Thoracic aorta (tissue), 2 donors: Measurements from ENCODE around the gene ARHGEF28. TPM values are rescaled to one million over a fixed set of nuclear protein-coding genes. Genes with fewer than 3 reads are reported as not detected.
A peak's percentile ranks its signal among the peaks of the same experiment; 100 is the strongest.

ENCODE experiments used
- ATAC-seq: fragments of 150-250 bp; one replicate; pipeline ENCODE4 v1.8.0; 2017; ENCODE audit warnings: low read depth; ENCODE audit not compliant: insufficient number of reproducible peaks, low FRiP score
- DNase-seq: peaks from one replicate; pipeline ENCODE4 v3.0.0-alpha.2; 2020; ENCODE audit warnings: low spot score
- H3K27ac ChIP-seq, 2 donors: fragments of 200-600 bp; sonication (generic); 1 replicate in 1 of 2; 2 replicates in 1 of 2; pipeline ENCODE4 v1.5.1; 2016; ENCODE audit warnings: mild to moderate bottlenecking in 2 of 2, moderate library complexity in 2 of 2
- H3K27me3 ChIP-seq: fragments of 200-600 bp; sonication (generic); replicated peaks from 2 replicates; pipeline ENCODE4 v1.6.0; 2016; ENCODE audit warnings: mild to moderate bottlenecking; ENCODE audit not compliant: insufficient read depth
- H3K36me3 ChIP-seq: fragments of 200-600 bp; sonication (generic); one replicate; pipeline ENCODE4 v1.5.1; 2016
- H3K4me1 ChIP-seq, 2 donors: fragments of 200-600 bp; sonication (generic); 1 replicate in 1 of 2; 2 replicates in 1 of 2; pipeline versions ENCODE4 v1.5.1 to v1.6.0; 2016; ENCODE audit warnings: low read depth in 2 of 2, mild to moderate bottlenecking in 1 of 2; ENCODE audit not compliant: control insufficient read depth in 1 of 2
- H3K4me3 ChIP-seq: fragments of 200-600 bp; sonication (generic); 2 replicates; pipeline ENCODE4 v1.5.1; 2016; ENCODE audit warnings: mild to moderate bottlenecking
- H3K9me3 ChIP-seq: fragments of 200-600 bp; sonication (generic); 2 replicates; pipeline ENCODE4 v1.5.1; 2016
- CTCF ChIP-seq: fragments of 200-600 bp; sonication (generic); IDR thresholded peaks from one replicate; pipeline ENCODE4 v1.5.1; 2019; ENCODE audit warnings: antibody characterized with exemption
- total RNA-seq, 2 donors: library from RNA; depleted of rRNA; stranded (reverse); fragments of >200 nt; gene quantifications; one replicate each; pipeline versions ENCODE4 v1.1.0 to v1.2.3, GENCODE V29; 2016

Gene ARHGEF28
- total RNA-seq, 2 donors from 2014 or later = 35.5 to 40.8 TPM

- Histone ChIP-seq H3K4me3 (no peak overlapping the region), H3K27ac (peak overlapping the region; percentile 73 to 75), H3K27me3 (no peaks in the 10 kb centered on the region), H3K4me1 (peaks cover 11 to 39% of the 10 kb centered on the region in 2 donors), H3K36me3 (no peaks in the 10 kb centered on the region), H3K9me3 (no peaks in the 10 kb centered on the region)
- ATAC-seq (no peak), DNase-seq (no peak)
- TF ChIP-seq CTCF = no peak
These were observed 28.9 kb downstream of the ARHGEF28 start for GRCh38 chr5:73654819-73655318.

- no peak for TF ChIP-seq CTCF
- Histone ChIP-seq H3K27me3 (no peaks in the 10 kb centered on the region), H3K36me3 (no peaks in the 10 kb centered on the region), H3K4me3 (peak overlapping the region; percentile 42), H3K4me1 (peaks cover 11 to 36% of the 10 kb centered on the region in 2 donors), H3K9me3 (no peaks in the 10 kb centered on the region), H3K27ac (peak overlapping the region; percentile 73 to 75)
- DNase-seq = no peak
- no peak for ATAC-seq
These were observed 29.6 kb downstream of the ARHGEF28 start for GRCh38 chr5:73655521-73656160.

- peaks cover 0 to 10% of the 10 kb centered on the region in 2 donors for H3K4me1 ChIP-seq
- H3K27ac ChIP-seq = no peak overlapping the region
- no peak for TF ChIP-seq CTCF
- H3K27me3 ChIP-seq = no peaks in the 10 kb centered on the region
- H3K9me3 ChIP-seq = no peaks in the 10 kb centered on the region
- no peak for ATAC-seq
- no peaks in the 10 kb centered on the region for H3K36me3 ChIP-seq
- DNase-seq = no peak
- no peak overlapping the region for H3K4me3 ChIP-seq
These were observed 35.8 kb downstream of the ARHGEF28 start for GRCh38 chr5:73661753-73662152.

DNA sequence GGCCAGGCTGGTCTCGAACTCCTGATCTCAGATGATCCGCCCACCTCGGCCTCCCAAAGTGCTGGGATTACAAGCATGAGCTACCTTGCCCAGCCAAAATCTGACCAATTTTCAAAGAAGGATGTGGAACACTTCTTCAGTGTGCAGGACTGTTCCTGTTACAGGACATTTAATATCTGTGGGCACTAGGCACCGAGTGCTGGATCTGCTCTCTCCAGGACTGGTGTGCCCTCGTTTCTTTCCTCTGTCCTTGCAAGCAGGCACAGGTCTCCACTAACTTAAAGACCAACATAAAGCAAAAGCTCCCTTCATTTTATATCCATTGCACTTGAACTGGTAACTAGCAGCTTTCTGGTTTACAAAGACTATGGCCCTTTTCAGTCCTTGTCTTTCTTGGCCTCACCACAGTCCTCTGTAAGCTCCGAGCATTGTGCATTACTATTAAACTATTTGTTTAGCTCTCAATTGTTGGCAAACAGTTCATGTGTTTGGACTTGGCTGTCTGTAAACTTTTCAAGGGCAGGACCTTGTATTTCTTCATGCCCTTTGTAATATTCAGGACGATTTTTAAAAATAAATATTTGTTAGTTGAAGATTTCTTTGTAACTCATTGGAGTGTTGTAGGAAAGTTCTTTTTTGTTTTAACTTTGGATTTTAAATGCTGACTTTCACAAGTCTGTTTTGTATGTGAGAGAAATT lies 37.3 kb downstream of the ARHGEF28 start:
- Histone ChIP-seq H3K27ac (no peak overlapping the region), H3K9me3 (no peaks in the 10 kb centered on the region), H3K27me3 (no peaks in the 10 kb centered on the region), H3K4me1 (peaks cover 0 to 10% of the 10 kb centered on the region in 2 donors), H3K4me3 (no peak overlapping the region), H3K36me3 (no peaks in the 10 kb centered on the region)
- DNase-seq = no peak
- no peak for TF ChIP-seq CTCF
- no peak for ATAC-seq

GRCh38 chr5:73663860-73664240 lies 37.9 kb downstream of the ARHGEF28 start:
- H3K4me1 ChIP-seq = peaks cover 0 to 10% of the 10 kb centered on the region in 2 donors

More at GRCh38 chr5:73663860-73664240, 37.9 kb downstream of the ARHGEF28 start:
- ATAC-seq (no peak), DNase-seq (no peak)
- no peak for TF ChIP-seq CTCF
- H3K9me3 ChIP-seq = no peaks in the 10 kb centered on the region
- no peak overlapping the region for H3K27ac ChIP-seq
- H3K27me3 ChIP-seq = no peaks in the 10 kb centered on the region
- H3K36me3 ChIP-seq = no peaks in the 10 kb centered on the region
- no peak overlapping the region for H3K4me3 ChIP-seq
